Measurements from ENCODE around the gene FIGLA.
A peak's percentile ranks its signal among the peaks of the same experiment; 100 is the strongest.

The FIGLA gene

DNA sequence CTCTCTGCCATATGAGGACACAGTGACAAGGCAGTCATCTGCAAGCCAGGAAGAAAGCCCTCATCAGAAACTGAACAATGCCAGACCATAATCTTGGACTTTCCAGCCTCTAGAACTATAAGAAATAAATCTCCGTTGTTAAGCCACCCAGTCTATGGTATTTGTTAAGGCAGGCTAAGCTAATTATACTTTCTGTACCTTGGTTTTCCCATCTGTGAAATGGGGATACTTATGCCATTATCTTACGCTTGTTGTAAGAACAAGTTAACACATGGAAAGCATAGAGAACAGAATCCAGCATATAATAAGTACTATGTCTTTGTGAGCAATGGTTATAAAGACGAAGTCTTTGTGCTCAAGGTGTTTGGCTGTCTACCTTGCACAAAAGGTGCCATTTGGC is 14.2 kb downstream of the FIGLA start:
- H3K4me3 ChIP-seq (ENCODE audit: insufficient read depth, low read depth, low read length): no peak overlapping the region
- no peaks in the 10 kb centered on the region for H3K36me3 ChIP-seq (ENCODE audit: control insufficient read depth, insufficient read depth, low read length)
- no peaks in the 10 kb centered on the region for H3K9me3 ChIP-seq (ENCODE audit: control insufficient read depth, low read length)
- WGBS, 2 experiments: 97% methylated on average over 3 of the region's 3 CpGs
- no peak overlapping the region for H3K27ac ChIP-seq (ENCODE audit: insufficient read depth, low read depth, low read length, poor library complexity, severe bottlenecking)
- H3K4me1 ChIP-seq (ENCODE audit: control insufficient read depth, insufficient read depth, low read length): no peaks in the 10 kb centered on the region
- H3K27me3 ChIP-seq (ENCODE audit: control insufficient read depth, insufficient read depth, low read length, poor library complexity, severe bottlenecking): no peaks in the 10 kb centered on the region

DNA sequence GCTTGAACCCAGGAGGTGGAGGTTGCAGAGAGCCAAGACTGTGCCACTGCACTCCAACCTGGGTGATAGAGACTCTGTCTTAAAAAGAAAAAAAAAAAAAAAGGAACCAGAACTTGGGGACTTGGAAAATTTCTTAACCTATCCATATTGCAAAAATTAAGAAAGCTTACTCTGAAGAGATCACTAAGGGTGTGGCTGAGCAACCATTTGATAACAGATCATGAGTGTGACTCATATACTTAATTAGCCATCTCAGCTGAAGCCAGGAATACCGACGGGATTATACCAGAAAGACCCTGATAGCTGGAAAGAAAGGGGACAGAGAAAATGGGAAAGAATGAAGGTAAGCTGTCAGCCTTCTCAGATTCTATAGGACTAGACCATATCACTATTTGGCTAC is 15.3 kb downstream of the FIGLA start:
- Histone ChIP-seq H3K36me3 (ENCODE audit: control insufficient read depth, insufficient read depth, low read length) (no peaks in the 10 kb centered on the region), H3K9me3 (ENCODE audit: control insufficient read depth, low read length) (no peaks in the 10 kb centered on the region), H3K27me3 (ENCODE audit: control insufficient read depth, insufficient read depth, low read length, poor library complexity, severe bottlenecking) (no peaks in the 10 kb centered on the region), H3K4me3 (ENCODE audit: insufficient read depth, low read depth, low read length) (no peak overlapping the region), H3K4me1 (ENCODE audit: control insufficient read depth, insufficient read depth, low read length) (no peaks in the 10 kb centered on the region), H3K27ac (ENCODE audit: insufficient read depth, low read depth, low read length, poor library complexity, severe bottlenecking) (no peak overlapping the region)
- 61 to 81% methylated on average over 2 of the region's 2 CpGs for WGBS, 2 experiments

DNA sequence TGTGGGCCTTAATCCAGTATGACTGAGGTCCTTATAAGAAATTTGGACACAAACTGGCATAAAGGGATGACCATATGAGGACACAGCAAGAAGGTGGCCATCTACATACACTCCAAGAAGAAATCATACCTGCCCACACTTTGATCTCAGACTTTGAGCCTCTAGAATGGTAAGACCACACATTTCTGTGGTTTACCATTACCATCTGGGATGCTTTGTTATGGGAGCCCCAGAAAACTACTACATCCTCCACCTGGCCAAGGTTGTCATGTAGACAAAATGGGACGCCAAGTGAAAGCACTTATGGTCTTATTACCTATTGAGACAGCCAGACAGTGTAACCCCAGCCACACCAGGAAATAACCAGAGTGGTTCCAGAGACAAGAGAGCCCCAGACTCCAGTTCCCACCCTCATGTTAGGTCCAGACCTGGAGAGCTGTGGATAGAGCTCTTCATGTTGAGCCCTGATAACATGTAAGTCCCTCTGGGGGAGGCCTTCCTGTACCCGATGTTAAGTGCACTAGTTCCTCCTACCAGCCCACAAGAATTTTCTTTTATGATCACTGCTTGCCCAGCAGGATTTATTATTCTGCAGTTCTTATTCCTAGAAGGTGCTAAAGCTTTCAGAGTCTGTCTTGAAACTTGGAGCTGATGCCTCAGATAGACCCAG is 17.8 kb downstream of the FIGLA start:
- H3K9me3 ChIP-seq (ENCODE audit: control insufficient read depth, low read length): no peaks in the 10 kb centered on the region
- no peaks in the 10 kb centered on the region for H3K4me1 ChIP-seq (ENCODE audit: control insufficient read depth, insufficient read depth, low read length)
- no peaks in the 10 kb centered on the region for H3K36me3 ChIP-seq (ENCODE audit: control insufficient read depth, insufficient read depth, low read length)
- no peak overlapping the region for H3K4me3 ChIP-seq (ENCODE audit: insufficient read depth, low read depth, low read length)
- no peaks in the 10 kb centered on the region for H3K27me3 ChIP-seq (ENCODE audit: control insufficient read depth, insufficient read depth, low read length, poor library complexity, severe bottlenecking)
- WGBS, 2 experiments: 92% methylated on average over 2 of the region's 2 CpGs
- H3K27ac ChIP-seq (ENCODE audit: insufficient read depth, low read depth, low read length, poor library complexity, severe bottlenecking): no peak overlapping the region

DNA sequence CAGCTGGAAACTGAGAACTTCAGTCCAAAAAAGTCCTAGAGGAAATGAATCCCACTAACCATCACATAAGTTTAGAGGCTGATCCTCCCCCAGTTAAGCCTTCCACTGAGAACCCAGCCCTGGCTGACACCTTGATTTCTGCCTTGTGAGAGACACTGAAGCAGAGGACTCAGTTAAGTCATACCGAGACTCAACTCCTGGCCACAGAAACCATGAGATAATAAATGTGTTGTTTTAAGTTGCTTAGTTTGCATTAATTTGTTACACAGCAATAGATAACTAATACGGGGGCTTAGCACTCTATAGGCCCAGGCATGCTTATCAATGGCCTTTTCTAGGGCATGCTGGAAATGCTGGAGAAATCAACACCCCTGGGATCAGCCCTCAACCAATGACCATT is 19.0 kb downstream of the FIGLA start:
- Histone ChIP-seq H3K36me3 (ENCODE audit: control insufficient read depth, insufficient read depth, low read length) (no peaks in the 10 kb centered on the region), H3K27me3 (ENCODE audit: control insufficient read depth, insufficient read depth, low read length, poor library complexity, severe bottlenecking) (no peaks in the 10 kb centered on the region), H3K27ac (ENCODE audit: insufficient read depth, low read depth, low read length, poor library complexity, severe bottlenecking) (no peak overlapping the region), H3K9me3 (ENCODE audit: control insufficient read depth, low read length) (no peaks in the 10 kb centered on the region), H3K4me3 (ENCODE audit: insufficient read depth, low read depth, low read length) (no peak overlapping the region), H3K4me1 (ENCODE audit: control insufficient read depth, insufficient read depth, low read length) (no peaks in the 10 kb centered on the region)
- WGBS, 2 experiments: 96 to 97% methylated on average over 2 of the region's 2 CpGs

DNA sequence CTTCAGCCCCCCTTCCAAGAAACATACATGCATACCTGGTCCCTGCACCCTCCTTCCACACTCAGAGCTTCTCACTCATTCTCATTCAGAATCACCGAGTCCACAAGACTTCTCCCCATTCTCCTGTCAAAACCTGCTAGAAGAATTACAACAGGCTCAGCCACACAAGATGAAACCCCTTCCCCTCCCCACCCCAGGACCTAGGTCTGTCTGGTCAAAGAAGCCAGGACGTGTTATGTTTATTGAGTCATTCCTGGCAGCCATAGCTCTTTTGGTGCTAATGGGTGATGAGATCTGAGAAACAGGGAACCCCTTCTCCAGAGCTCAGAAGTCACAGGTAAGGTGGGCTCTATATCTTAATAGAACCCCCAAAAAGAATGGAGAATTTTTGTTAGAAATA is 21.0 kb downstream of the FIGLA start:
- peaks cover 7% of the 10 kb centered on the region for H3K4me1 ChIP-seq (ENCODE audit: control insufficient read depth, insufficient read depth, low read length)
- H3K27ac ChIP-seq (ENCODE audit: insufficient read depth, low read depth, low read length, poor library complexity, severe bottlenecking): no peak overlapping the region
- no peaks in the 10 kb centered on the region for H3K9me3 ChIP-seq (ENCODE audit: control insufficient read depth, low read length)
- no peak overlapping the region for H3K4me3 ChIP-seq (ENCODE audit: insufficient read depth, low read depth, low read length)
- WGBS, 2 experiments: 64 to 72% methylated on average over 2 of the region's 2 CpGs
- no peaks in the 10 kb centered on the region for H3K36me3 ChIP-seq (ENCODE audit: control insufficient read depth, insufficient read depth, low read length)
- H3K27me3 ChIP-seq (ENCODE audit: control insufficient read depth, insufficient read depth, low read length, poor library complexity, severe bottlenecking): no peaks in the 10 kb centered on the region

DNA sequence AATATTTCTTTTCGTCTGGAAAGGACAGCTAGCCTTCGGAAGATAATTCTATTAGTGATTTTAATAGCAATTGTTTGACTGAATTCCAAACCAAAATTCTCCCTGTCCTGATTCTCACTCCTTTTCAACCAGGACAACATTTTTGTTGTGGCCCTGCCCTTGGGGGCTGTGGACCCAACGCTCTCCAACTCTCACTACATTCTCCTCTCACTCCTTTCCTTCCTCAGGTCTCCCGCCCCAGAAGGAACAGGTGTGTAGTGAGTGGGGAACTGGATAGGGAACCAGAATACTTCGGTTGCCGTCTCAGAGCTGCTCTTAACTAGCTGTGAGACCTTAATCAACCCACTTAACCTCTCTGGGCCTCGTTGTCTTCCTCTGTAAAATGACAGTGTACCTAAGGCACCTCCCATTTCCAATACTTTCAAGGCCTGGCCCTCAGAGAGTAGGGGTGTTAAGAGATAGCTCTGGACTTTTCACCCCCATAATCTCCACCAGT is 21.8 kb downstream of the FIGLA start:
- WGBS, 2 experiments: 52 to 57% methylated on average over 5 to 6 of the region's 7 CpGs
- H3K27ac ChIP-seq (ENCODE audit: insufficient read depth, low read depth, low read length, poor library complexity, severe bottlenecking): no peak overlapping the region
- H3K27me3 ChIP-seq (ENCODE audit: control insufficient read depth, insufficient read depth, low read length, poor library complexity, severe bottlenecking): no peaks in the 10 kb centered on the region
- no peak overlapping the region for H3K4me3 ChIP-seq (ENCODE audit: insufficient read depth, low read depth, low read length)
- peaks cover 9% of the 10 kb centered on the region for H3K4me1 ChIP-seq (ENCODE audit: control insufficient read depth, insufficient read depth, low read length)
- H3K36me3 ChIP-seq (ENCODE audit: control insufficient read depth, insufficient read depth, low read length): no peaks in the 10 kb centered on the region
- H3K9me3 ChIP-seq (ENCODE audit: control insufficient read depth, low read length): no peaks in the 10 kb centered on the region

DNA sequence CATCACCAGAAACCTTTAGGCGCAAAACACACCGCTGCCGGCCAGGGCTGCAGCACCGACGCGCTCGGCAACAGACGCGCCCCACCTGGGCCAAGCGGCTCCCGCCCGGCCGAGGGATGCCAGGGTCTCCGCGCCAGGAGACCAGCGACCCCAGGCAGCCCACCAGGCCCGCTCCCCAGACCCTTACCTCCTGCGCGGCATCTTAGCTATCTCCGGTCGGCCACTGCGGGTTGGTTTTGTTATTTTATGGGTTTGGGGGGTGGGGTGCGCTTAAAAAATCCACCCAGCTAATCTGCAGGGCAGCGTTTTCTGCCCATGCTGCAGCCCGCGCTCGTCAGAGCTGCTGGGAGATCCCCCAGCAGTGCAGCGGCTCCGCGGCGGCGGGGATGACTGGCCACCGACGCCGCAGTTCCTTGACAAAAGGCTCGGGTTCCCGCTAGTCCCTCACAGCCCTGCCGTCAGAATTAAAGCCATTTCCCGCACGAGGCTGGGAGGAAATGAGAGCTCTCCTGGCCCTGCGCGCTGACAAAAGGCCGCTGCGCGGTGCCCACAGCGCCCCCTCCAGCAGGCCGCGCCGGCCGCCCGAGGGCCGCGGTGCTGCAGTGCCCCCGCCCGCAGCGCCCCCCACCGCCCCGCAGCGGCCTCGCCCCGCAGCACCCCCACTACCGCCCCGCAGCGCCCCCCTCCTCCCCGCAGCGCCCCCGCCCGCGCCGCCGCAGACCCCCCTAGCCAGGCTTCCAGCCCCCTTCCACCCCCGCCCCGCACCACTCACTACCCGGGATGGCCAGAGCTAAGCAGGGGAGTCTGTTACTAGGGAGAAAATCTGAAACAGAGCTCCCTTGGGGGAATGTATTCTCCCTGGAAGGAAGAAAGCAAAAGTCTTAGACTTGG is 22.5 kb downstream of the FIGLA start, which contains the start of gene ADD2:
TSS of gene ADD2 (minus strand) at position 502 of the 891 bp plus-strand sequence. CDS start 61,792 bp downstream, outside the sequence.
- Histone ChIP-seq H3K27ac (ENCODE audit: insufficient read depth, low read depth, low read length, poor library complexity, severe bottlenecking) (peak within 1 kb of the TSS; percentile 79), H3K27me3 (ENCODE audit: control insufficient read depth, insufficient read depth, low read length, poor library complexity, severe bottlenecking) (no peaks in the 10 kb centered on the region), H3K4me1 (ENCODE audit: control insufficient read depth, insufficient read depth, low read length) (peaks cover 9% of the 10 kb centered on the region), H3K4me3 (ENCODE audit: insufficient read depth, low read depth, low read length) (peak within 1 kb of the TSS; percentile 65), H3K9me3 (ENCODE audit: control insufficient read depth, low read length) (no peaks in the 10 kb centered on the region), H3K36me3 (ENCODE audit: control insufficient read depth, insufficient read depth, low read length) (no peaks in the 10 kb centered on the region)
- WGBS, 2 experiments: 0% methylated on average over 54 to 57 of the region's 74 CpGs

DNA sequence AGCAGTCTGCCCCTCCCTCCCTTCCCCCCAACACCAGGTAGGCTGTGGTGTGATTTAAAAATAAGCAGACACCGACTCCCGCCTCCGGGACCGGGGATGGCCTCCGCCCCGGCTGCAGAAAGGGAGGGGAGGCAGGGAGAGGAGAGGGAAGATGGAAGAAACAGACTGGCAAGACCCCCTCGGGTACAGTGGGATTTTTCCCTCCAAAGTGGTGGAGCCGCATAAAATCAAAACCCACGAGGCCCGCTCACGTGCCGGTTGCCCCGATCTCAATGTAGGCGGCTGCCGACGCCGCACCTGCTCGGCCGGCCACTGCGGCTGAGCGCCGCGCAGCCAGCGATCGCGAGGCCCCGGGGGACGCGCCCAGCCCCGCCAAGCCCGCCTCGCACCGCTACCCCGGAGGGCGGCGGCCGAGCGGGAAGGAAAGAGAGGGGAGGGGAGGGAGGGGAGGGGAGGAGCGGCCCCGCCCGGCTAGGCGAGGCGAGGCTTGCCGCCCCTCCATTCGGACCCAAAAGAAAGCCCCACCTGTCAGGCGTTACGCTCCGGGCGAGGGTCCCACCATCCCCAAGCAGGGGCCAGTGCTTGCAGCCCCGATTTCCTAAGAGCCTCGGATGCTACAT is 23.3 kb downstream of the FIGLA start:
- Histone ChIP-seq H3K27me3 (ENCODE audit: control insufficient read depth, insufficient read depth, low read length, poor library complexity, severe bottlenecking) (no peaks in the 10 kb centered on the region), H3K4me3 (ENCODE audit: insufficient read depth, low read depth, low read length) (peak overlapping the region; percentile 65), H3K36me3 (ENCODE audit: control insufficient read depth, insufficient read depth, low read length) (no peaks in the 10 kb centered on the region), H3K27ac (ENCODE audit: insufficient read depth, low read depth, low read length, poor library complexity, severe bottlenecking) (peak overlapping the region; percentile 79), H3K9me3 (ENCODE audit: control insufficient read depth, low read length) (no peaks in the 10 kb centered on the region), H3K4me1 (ENCODE audit: control insufficient read depth, insufficient read depth, low read length) (peaks cover 9% of the 10 kb centered on the region)
- 0% methylated on average over 51 of the region's 51 CpGs for WGBS, 2 experiments

DNA sequence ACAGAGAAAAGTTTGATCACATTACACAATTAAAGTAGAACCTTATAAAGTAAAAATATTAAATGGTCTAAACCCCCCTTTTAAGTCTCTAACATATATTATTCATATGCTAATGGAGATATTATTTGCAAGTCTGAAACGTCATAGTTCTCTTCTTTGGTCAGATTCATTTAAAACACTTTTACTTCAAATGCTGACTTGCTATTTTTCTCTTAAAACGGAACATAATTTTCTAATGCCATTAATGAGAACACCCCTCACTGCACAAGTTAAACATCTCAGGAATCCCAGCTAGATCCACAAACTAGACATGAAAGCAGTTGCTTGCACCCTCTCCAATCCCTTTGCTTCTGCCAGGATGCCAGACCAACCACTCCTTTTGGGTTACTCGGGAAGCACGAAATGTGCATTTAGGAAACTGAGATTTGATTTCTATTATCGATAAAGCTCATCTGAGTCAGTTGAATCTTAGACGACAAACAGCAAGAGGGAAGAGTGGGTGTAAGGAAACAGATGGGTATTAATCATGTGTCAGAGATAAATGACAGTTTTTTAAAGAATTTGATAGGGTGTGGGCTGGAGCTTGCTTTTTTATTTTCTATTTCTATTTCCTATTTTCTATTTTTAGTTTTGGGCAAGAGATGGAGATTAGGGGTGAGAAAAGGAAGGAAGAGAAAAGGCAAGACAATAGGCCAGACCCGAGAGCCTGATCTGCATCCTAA is 23.9 kb downstream of the FIGLA start:
- Histone ChIP-seq H3K36me3 (ENCODE audit: control insufficient read depth, insufficient read depth, low read length) (no peaks in the 10 kb centered on the region), H3K27ac (ENCODE audit: insufficient read depth, low read depth, low read length, poor library complexity, severe bottlenecking) (no peak overlapping the region), H3K4me1 (ENCODE audit: control insufficient read depth, insufficient read depth, low read length) (peaks cover 9% of the 10 kb centered on the region), H3K9me3 (ENCODE audit: control insufficient read depth, low read length) (no peaks in the 10 kb centered on the region), H3K27me3 (ENCODE audit: control insufficient read depth, insufficient read depth, low read length, poor library complexity, severe bottlenecking) (no peaks in the 10 kb centered on the region), H3K4me3 (ENCODE audit: insufficient read depth, low read depth, low read length) (peak overlapping the region; percentile 65)
- WGBS, 2 experiments: 2 to 3% methylated on average over 6 of the region's 7 CpGs

Data from ectodermal cell (in vitro differentiated cells).